ENCODE measurements around the gene PIAS2. TPM values are rescaled to one million over a fixed set of nuclear protein-coding genes. Genes with fewer than 3 reads are reported as not detected.
"Not testable (repeated sequence)": the region's sequence is repeated elsewhere in the genome, so short reads cannot be mapped to it uniquely, and the experiment has no call there.

Gene PIAS2
- polyA plus RNA-seq, 5 donors, result 15.5 to 23.1 (median 21.7) TPM

DNA sequence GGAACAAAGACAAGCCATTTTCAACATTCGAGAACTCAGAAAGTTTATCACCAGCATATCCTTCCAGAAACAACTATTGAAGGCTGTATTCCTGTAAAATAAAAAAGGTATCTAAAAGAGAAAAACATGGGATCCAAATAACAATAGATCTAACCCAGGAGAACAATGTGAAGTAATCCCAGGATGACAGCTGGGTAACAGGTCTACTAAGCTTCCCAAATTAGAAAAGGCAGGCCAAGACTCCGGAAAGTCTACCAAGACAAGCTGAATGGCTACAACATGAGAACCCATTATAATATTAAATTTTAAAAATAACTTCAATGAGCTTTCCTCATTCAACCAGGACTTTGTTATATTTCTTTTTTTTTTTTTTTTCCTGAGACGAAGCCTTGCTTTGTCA lies 6.5 kb downstream of the PIAS2 start:
- DNase-seq, result no peak

DNA sequence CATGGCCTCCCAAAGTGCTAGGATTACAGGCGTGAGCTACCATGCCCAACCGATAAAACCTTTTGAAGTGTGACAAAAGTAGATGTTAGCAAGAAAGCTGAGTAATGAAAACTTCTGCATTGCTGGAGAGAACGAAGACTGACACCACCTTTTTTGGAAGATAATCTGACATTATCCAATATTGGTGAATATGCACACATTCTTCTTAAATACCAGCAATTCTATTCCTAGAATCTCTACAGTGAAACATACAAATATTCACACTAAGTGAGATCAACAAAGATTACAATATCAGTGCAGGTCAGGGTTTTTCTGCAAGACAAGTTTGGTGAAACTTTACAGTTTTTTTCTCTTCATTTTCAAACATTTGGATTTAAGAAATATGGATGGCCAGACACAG lies 7.8 kb downstream of the PIAS2 start:
- no peak for DNase-seq

DNA sequence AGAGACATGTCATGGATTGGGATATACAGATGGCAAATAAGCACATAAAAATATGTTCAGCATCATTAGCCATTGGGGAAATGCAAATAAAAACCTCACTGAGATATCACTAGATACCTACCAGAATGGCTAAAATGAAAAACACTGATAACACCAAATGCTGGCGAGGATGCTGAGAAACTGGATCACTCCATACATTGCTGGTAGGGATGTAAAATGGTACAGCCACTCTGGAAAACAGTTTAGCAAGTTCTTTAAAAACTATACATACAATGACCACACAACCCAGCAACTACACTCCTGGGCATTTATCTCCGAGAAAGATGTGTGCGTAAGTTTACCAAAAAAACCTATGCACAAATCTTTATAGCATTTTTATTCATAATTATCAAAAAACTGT lies 13.9 kb downstream of the PIAS2 start:
- DNase-seq, result no peak

DNA sequence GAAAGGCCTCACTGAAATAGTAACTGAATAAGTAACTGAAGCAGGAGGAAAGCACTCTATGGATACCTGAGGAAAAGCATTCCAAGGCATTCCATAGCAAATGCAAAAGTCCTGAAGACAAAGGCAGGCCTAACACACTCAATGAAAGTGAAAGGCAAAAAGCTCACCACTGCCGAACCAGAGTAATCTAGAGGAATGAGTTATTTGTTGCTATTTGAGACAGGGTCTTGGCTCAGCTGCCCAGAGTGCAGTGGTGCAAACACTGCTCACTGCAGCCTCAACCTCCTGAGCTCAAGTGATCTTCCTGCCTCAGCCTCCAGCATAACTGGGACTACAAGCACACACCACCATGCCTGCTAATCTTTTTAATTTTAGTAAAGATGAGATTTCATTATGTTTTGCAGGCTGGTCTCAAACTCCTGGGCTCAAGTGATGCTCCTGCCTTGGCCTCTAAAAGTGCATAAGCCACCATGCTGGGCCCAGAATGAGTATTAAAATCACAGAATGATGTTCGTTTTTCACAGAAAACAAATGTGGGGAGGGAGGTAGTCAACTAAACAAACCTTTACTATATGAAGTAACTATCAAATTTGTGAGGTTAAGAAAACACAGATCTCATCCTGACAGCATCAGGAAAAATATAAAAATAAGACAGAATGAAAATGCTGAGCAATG lies 17.9 kb downstream of the PIAS2 start:
- DNase-seq, result no peak

DNA sequence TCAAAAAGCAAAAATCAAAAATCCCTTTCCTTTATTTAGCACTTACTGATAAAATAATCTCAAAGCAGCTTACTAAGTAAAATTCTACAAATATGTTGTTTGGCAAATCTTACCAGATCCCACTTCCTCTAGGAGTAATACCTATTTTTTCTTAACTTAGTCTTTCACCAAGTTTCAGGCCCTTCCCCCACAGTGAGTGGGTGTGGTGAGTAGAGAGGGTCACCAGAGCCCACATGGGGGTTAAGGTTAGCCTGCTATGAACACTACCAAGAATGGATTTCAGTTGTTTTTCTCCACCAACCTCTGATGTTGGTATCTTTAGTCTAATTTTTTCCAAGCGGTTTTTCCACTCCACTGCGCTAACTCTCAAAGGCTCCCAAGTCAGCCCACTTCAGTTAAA lies 23.2 kb downstream of the PIAS2 start:
- DNase-seq, result no peak

DNA sequence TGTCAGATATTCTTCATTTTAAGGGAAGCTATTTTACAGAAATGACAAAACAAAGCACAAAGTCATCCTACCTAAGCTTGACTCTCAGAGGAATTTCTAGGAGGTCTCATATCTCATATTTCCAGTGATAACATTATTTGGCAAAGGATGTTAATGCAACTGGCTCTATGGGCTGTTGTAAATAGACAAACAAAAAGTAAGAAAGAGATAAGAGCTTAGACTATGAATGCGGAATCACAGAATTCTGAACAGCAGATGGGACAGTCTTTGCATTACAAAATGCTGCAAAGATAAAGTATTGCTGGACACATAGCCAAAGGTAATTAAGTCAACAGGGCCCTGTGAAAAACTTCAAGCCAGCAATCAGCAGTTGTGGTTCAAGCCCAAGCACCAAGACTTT lies 23.9 kb downstream of the PIAS2 start:
- no peak for DNase-seq

DNA sequence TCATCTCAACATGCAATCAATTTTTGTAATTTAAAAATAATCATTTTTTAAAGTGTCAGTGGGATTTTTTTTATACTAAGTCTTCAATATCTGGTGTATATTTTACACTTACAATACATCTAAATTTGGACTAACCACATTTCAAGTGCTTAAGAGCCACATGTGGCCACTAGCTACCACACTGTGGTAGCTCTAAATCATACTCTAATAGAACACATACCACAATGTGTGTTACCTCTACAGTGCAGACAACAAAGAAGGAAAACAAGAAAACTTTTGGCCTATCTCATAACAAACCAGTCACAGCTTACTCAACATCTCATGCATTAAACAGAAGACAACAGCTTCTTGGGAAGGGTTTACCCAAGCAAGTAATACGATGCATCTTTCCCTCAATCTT lies 24.5 kb downstream of the PIAS2 start:
- no peak for DNase-seq

DNA sequence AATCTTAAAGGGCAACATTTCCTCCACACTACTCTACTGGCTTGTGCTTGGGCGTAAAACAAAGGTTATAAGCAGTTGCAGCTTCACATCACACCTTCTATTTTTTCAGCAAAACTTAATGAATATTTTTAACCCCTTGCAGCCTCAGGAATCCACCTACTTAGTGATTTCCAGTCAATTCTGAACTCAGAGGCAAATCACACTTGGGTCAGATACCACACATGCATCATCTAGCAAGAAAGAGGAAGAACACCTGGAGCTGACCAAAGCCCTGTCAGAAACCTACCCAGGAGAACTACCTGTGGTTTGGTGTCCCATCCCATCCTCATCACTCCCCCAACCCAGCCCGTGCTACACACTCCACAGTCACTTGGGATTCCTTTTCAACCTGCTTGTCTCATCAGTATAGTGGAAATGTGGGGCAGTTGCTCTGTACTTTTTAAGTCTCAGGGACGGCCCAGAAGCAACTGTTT lies 25.5 kb downstream of the PIAS2 start:
- no peak for DNase-seq

DNA sequence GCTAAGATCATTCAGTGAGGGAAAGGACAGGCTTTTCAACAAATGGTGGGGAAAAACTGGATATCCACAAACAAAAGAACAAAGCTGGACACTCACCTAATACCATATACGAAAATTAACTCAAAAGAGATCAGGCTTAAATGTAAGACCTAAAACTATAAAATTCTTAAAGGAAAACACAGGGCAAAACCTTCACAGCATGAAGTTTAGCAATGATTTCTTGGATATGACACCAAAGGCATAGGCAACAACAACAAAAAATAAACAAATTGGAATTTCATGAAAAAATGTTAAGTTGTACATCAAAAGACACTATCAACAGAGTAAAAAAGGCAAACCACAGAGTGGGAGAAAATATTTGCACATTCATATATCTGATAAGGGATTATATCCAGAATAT lies 28.3 kb downstream of the PIAS2 start:
- DNase-seq, result no peak

DNA sequence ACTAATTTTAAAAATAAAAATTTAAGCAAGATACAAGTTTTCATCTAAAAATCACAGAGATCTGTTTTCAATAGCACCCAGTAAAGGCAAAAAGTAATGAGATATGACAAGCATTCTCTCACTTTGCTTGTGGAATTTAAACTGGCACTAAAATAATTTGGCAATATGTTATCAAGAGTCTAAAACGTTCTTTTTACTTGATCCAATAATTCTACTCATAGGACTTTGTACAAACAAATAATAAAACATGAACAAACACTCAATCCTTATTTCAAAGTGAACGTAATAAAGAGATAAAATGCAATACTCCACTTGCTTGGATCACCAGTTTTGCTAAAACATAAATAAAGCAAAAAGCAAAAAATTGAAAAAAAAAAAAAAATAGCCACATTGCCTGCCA lies 30.4 kb downstream of the PIAS2 start:
- DNase-seq, result no peak

DNA sequence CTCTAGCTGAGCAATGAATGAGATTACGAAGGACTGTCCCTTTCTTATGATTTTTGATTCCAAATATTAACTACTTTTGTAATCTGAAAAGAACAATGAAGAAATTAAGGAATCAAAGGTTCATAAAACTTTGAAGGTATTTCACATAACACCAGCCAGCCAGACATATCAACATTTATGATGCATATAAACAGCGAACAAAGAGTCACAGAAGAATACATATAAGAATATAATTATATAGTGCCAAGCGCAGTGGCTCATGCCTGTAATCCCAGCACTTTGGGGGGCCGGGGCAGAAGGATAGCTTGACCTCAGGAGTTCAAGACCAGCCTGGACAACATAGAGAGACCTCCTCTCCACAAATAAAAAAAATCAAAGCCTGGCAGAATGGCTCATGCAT lies 34.1 kb downstream of the PIAS2 start:
- DNase-seq, result no peak

DNA sequence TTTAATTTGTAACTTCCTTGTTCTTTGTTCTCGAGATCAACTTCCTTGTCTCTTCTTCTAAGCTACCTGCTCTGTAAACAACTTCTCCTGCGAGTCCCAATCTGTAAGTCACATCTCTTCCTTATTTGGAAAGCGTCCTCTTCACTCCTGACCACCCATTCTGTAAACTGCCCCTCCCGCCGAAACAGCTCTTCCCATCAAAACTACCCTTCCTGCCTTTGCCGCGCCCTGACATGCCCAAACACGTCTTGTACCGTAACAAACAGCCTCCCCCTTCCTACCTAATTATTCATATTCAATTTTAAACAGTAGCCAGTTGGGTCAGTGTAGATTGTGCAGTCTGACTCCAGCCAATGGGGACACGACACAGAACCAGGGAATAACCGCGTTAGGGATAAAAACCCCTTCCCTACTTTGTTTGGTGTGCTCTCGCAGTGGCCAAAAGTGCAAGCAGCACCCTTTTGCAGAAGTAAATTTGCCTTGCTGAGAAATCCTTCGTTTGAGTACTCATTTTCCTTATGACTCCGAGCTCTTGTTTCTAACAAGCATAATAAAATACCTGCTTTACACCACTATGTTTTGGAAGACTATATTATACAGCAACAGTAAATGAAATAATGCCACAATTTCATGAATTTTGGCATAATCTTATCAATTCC lies 39.8 kb downstream of the PIAS2 start:
- no peak for DNase-seq

DNA sequence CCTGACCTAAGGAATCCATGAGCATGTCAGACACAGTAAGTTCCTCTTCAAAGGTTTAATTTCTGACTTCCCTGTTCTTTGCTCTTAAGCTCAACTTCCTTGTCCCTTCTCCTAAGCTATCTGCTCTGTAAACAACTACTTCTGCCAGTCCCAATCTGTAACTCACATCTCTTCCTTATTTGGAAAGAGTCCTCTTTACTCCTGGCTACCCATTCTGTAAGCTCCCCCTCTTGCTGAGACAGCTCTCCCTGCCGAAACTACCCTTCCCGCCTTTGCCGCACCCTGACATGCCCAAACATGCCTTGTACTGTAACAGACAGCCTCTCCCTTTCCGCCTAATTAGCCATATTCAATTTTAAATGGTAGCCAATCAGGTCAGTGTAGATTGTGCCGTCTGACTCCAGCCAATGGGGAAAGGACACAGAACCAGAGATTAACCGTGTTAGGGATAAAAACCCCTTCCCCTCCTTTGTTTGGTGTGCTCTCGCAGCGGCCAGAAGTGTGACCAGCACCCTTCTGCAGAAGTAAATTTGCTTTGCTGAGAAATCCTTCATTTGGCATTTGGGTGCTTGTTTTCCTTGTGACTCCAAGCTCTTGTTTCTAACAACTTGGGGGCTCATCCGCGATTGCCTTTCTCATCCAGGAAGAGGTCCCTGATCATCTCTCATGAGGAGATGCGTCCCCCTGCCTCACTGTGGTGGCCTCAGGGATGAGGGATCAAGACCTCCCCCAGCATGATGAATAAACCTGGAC lies 49.0 kb downstream of the PIAS2 start:
- no peak for DNase-seq

DNA sequence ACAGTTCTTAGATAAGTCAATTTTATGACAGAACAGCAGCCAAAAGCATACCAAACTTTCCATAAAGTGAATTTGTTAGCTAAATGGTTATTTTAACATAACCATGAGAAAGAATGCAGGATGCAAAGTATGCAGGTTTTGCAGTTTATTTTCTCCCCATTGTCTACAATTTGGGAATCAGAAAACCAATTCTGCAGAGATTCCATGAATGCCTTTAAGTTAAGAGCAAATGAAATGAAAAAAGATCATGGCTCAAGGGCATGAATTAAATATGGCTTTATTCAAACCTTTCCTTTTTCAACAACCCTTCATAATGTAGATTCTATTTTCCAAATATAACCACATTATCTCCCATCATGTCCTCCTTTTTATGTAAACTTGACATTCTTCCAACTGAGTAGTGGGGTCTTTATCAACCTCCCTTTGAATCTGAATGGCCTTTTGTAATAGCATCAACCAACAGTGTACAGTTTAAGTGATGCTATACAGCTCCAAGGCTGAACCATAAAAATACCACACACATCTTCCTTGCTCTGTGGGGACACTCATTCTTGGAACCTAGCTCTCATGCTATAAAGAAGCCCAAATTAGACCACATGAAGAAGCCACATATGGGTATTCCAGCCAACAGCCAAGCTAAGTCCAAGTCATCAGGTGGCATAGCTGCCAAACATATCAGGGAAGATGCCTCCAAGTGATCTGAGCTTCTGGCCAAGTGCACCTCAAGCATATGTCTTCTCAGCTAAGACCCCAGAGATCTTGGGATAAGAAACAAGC lies 49.8 kb downstream of the PIAS2 start:
- no peak for DNase-seq

DNA sequence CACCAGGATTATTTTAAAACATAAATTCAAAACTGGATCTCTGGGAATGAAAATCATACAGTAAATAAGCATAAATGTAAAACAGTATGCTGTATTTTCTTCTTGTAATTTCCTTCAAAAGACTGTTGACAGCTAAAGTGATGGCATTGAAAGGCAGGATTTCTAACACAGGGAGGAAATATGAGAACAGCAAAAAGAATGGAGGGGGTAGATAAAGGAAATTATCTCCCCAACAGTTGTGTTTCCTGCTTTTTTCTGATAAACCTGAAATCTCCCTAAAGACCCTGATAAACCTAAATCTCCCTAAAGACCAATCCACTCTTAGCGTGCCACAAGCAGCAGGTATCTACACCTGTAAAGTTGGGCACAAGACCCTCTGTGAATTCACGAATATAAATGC lies 50.8 kb downstream of the PIAS2 start:
- DNase-seq, result no peak

DNA sequence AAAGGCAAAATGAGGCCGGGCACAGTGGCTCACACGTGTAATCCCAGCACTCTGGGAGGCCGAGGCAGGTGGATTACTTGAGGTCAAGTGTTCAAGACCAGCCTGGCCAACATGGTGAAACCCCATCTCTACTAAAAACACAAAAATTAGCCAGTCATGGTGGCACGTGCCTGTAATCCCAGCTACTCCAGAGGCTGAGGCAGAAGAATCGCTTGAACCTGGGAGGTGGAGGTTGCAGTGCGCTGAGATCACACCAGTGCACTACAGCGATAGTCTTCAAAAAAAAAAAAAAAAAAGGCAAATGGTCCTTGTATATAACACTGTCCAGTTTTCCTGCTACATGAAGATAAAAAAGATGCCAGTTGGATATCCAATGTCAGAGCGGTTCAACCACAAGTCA lies 52.1 kb downstream of the PIAS2 start:
- not testable (repeated sequence) for DNase-seq

DNA sequence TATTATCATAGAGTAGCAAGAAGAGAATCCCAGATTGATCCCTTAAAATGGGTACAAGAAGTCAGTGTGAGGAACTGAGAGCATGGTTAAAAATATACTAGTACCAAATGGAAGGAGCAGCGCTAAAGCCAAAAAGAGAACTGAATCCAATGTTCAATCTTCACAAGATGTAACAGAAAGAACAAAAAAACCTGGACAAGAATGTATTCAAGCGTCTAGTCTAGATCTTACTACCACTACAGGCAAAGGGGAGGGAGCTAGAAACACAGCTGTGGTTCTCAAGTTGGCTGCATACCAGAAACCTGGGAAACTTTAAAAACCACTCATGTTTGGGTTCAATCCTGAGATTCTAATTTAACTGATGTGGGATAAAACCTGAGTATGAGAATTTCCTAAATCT lies 57.5 kb downstream of the PIAS2 start:
- no peak for DNase-seq

DNA sequence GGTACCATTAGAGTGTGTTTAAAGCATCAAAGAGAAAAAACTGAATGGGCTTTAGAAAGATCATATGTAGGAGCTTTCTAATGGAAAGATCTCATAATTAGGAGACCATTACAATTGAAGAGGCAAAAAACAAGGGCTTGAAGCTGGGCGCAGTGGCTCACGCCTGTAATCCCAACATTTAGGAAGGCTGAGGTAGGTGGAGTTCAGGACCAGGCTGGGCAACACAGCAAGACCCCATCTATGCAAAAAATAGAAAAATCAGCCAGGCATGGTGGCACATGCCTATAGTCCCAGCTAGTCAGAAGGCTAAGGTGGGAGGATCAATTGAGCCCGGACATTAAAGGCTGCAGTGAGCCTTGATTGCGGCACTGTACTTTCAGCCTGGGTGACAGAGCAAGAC lies 59.0 kb downstream of the PIAS2 start:
- DNase-seq, result no peak

DNA sequence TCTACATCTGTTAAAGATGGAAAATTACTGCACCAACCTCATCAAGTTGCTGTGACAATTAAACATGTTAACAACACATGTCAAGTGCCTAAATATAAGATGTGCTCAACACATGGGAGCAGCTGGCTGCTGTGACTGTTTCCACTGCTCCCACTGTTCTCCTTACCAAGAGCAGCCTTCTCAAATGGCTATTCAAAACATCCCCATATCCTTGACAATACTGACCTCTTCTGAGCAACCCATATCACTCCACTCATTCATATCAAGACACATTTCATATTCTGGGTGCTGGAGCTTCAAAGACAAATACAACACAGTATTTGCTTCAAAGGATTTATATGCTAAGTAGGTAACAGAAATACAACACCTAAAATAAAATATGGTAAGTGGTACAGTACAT lies 60.3 kb downstream of the PIAS2 start:
- DNase-seq, result peak in 1 of 2 donors; percentile 4

DNA sequence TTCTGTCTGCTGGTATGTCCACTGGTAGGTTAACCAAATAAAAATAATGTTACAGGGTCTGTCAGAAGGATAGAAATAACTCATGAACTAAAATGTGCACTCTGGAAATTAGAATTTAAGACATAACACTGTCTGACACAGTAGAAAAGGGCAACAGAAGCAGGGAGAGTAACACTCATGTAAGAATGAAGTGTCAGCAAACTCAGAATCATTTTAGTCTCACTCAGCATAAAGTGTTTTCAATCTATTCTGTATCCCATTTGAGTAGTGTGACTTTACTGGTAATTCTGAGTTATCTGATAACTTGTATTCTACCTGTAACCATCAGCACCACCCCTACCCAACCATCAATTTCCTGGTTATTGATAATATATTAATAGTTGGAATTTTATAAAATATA lies 68.3 kb downstream of the PIAS2 start:
- DNase-seq, result no peak

DNA sequence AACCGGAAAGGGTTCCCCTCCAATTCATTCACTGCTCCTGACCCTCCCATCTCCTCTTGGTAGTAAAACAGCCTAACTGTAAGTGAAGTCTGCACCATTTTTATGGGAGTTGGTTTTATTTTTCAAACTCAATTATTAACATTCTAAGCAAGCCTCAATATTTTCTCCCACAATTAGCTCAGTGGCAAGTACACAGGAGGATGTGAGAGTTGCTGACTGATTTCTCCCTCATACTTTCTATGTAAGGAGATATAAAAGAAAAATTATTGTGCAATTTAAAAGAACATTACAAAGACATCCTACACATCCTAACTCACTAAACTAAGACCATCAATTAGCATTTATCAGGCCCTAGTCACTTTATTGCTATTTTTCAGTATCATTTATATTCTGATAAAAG lies 73.9 kb downstream of the PIAS2 start:
- no peak for DNase-seq

DNA sequence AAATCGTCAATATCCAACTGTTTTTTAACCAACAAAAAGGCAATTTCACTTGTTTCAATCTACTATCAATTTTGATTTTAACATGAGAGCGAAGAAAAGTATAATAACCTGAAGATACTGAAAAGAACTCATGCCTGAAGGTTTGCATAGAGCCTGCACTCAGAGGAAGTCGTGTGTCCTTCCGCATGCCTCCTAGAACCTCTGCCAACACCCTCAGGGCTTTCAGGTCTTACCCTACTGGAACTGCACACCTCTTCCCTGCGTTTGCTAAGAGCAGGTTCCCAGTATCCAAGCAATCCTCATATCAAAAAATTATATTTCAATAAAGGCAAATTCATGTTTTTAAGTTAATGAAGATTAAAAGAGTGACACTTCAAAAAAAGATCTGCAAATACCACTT lies 74.7 kb downstream of the PIAS2 start:
- no peak for DNase-seq

All from right lung (tissue), 5 donors.